ENCODE measurements around the gene PTPRH.
"Not testable (repeated sequence)": the region's sequence is repeated elsewhere in the genome, so short reads cannot be mapped to it uniquely, and the experiment has no call there.

PTPRH gene

DNA sequence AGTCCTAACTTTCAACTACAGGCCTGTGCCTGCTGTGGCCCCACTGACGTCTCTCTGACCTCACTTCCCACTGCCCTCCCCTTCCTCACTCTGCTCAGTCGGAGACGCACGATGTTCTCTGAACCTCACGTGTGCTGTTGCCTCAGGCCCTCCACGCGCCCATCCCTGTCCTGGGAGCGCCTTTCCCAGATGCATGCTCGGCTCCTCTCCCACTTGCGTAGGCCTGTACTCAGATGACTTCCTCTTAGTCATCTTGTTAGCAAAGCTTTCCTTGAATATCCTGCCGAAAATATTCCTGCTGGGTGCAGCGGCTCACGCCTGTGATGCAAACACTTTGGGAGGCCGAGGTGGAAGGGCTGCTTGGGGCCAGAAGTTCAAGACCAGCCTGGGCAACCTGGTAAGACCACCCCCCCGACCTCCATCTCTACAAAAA, 19.9 kb downstream of the PTPRH start:
- Mint-ChIP-seq H3K4me1 (ENCODE audit: low read depth) (peaks cover 5% of the 10 kb centered on the region), H3K9me3 (no peaks in the 10 kb centered on the region), H3K36me3 (ENCODE audit: low read depth) (no peaks in the 10 kb centered on the region), H3K27me3 (peaks cover 14% of the 10 kb centered on the region), H3K27ac (no peak overlapping the region), H3K4me3 (no peak overlapping the region)

DNA sequence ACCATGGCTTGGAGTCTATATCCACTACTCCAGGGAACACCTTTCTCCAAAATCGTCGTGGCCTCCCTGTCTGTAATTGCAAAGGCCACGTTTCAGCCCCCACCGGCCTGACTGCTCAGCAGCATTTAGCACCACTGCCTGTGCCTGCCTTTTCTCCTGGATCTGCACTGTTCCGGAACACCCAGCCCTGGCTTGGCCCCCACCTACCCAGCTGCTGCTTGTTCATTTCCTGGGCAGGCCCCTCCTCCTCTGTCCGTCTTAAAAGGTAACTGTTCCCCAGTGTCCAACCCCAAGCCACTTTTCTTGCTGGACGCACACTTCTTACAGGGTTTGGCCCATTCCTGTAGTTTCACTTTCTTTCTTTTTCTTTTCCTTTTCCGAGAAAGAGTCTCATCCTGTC, 20.7 kb downstream of the PTPRH start:
- Mint-ChIP-seq H3K27ac (no peak overlapping the region), H3K9me3 (no peaks in the 10 kb centered on the region)

GRCh38 chr19:55186080-55186479, 23.2 kb downstream of the PTPRH start:
- Mint-ChIP-seq H3K27ac (no peak overlapping the region), H3K4me3 (no peak overlapping the region), H3K27me3 (peaks cover 31% of the 10 kb centered on the region)

More for the DNA sequence above, 20.7 kb downstream of the PTPRH start:
- H3K4me3 Mint-ChIP-seq, result no peak overlapping the region
- H3K36me3 Mint-ChIP-seq (ENCODE audit: low read depth), result no peaks in the 10 kb centered on the region
- peaks cover 5% of the 10 kb centered on the region for H3K4me1 Mint-ChIP-seq (ENCODE audit: low read depth)
- H3K27me3 Mint-ChIP-seq, result peaks cover 19% of the 10 kb centered on the region

DNA sequence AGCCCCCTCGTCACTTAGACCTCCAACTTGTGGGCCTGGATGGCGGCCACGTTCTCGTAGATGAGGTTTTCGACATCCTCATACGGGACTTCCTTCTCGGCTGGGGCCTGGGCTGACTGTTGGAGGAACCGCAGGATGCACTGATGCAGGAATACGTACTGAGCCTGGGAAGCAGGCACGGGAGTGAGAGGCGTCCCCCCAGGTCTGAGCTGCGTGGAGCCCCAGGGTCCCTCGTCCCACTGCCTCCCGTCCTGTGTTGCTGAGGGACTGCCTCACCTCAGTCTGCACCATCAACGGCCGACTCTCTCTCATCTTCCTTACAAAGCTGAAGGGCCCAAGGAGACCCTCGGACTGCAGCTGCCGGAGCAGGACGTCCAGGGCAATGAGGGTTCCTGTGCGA, 27.6 kb downstream of the PTPRH start:
- H3K4me1 Mint-ChIP-seq (ENCODE audit: low read depth), result peaks cover 19% of the 10 kb centered on the region
- H3K4me3 Mint-ChIP-seq, result no peak overlapping the region
- no peak overlapping the region for H3K27ac Mint-ChIP-seq
- no peaks in the 10 kb centered on the region for H3K36me3 Mint-ChIP-seq (ENCODE audit: low read depth)
- peaks cover 56% of the 10 kb centered on the region for H3K27me3 Mint-ChIP-seq
- H3K9me3 Mint-ChIP-seq, result no peaks in the 10 kb centered on the region

More at GRCh38 chr19:55186080-55186479, 23.2 kb downstream of the PTPRH start:
- Mint-ChIP-seq H3K36me3 (ENCODE audit: low read depth) (no peaks in the 10 kb centered on the region), H3K9me3 (no peaks in the 10 kb centered on the region), H3K4me1 (ENCODE audit: low read depth) (peaks cover 5% of the 10 kb centered on the region)

DNA sequence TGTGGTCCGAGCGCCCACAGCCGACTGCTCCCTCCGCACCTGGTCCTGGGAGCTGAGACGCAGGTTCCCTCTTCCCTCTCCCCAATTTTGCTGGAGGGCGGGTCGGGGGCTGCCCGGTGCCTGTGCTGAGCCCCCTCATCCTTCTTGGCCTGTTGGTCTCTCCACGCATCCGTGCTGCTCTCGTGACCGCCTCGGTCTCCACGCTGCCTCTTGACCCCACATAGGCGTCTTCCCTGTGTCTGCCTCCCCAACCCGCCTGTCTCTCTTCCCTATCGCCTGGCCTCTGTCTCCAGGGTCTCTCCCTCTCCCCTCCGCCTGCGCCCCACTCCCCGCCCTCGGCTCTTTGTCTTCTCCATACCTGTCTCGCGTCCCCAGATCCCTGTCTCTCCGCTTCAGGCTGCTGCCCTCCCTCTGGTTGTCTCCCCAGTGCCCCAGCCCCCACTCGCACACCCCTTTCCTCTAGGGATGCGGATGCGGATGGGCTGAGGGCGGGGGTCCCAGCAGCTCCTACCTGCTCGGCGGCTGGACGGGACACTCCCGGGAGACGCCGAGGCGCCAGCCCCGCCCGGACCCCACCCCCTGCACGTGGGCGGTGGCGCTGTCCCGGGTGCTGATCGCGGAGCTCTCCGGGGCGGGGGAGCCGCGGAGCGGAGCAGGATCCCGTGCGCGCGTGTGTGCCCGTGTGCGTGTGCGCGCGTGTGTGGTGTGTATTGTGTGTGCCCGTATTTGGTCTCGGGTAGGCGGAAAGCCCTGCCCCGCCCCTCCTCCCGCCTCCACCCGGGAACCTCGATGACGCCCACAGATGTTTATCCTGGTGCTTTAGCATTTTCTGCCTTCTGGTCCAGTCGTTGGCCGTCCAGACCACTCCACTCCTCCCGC, 29.5 kb downstream of the PTPRH start, which contains the start of gene SYT5:
SYT5 (minus strand) TSS at position 684 of the 879 bp plus-strand sequence. CDS start 1,248 bp downstream, outside the sequence.
- Mint-ChIP-seq H3K36me3 (ENCODE audit: low read depth) (no peaks in the 10 kb centered on the region), H3K27ac (peak within 1 kb of the TSS; percentile 36), H3K4me1 (ENCODE audit: low read depth) (peaks cover 19% of the 10 kb centered on the region), H3K27me3 (peaks cover 64% of the 10 kb centered on the region), H3K4me3 (peak within 1 kb of the TSS; percentile 73), H3K9me3 (no peaks in the 10 kb centered on the region)

DNA sequence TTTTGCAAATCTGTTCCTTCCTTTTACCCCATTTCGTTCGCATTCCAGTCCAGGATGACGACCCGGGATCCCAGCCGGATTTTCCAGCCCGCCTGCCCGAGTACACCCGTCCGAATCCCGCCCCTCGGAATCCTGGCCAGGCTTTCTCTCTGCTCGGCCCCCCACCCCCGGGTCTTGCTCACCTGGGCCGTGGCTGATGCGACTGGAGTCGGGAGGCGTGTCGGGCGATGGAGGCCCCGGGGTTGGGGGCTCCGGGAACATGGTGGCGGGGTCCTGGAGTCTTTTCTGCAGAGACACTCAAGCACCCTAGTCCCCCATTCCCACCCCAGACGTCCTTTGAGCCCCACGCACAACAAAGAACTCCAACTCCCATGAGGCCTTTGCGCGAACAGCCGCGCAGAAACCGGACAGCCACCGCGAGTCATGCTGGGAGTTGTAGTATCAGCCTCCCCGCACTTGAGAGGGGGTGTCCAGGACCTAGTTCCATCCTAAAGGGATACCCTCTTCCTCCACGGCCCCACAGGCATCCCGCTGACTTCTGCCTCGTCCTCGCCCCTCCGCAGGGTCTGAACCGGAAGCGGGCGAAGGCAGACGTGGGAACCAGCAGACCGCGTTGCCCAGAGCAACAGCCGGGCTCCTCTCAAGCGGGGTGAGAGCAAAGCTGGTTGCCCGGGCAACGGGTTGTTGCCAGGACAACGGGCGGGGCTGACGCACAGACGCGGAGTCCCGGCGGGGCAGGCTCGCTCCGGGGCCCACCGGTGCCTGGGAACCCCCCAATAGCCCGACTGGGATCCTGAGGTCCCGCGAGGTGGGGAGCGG, 30.3 kb downstream of the PTPRH start:
- Mint-ChIP-seq H3K27me3 (peaks cover 68% of the 10 kb centered on the region), H3K9me3 (no peaks in the 10 kb centered on the region), H3K27ac (peak overlapping the region; percentile 36), H3K36me3 (ENCODE audit: low read depth) (no peaks in the 10 kb centered on the region), H3K4me1 (ENCODE audit: low read depth) (peaks cover 25% of the 10 kb centered on the region), H3K4me3 (peak overlapping the region; percentile 65)

GRCh38 chr19:55176076-55176475, 33.2 kb downstream of the PTPRH start:
- peaks cover 72% of the 10 kb centered on the region for H3K27me3 Mint-ChIP-seq
- H3K9me3 Mint-ChIP-seq, result no peaks in the 10 kb centered on the region
- no peak overlapping the region for H3K4me3 Mint-ChIP-seq
- no peaks in the 10 kb centered on the region for H3K36me3 Mint-ChIP-seq (ENCODE audit: low read depth)
- no peak overlapping the region for H3K27ac Mint-ChIP-seq
- peaks cover 29% of the 10 kb centered on the region for H3K4me1 Mint-ChIP-seq (ENCODE audit: low read depth)

- no peaks in the 10 kb centered on the region for H3K36me3 Mint-ChIP-seq (ENCODE audit: low read depth)
- no peaks in the 10 kb centered on the region for H3K9me3 Mint-ChIP-seq
- peaks cover 69% of the 10 kb centered on the region for H3K27me3 Mint-ChIP-seq
- peaks cover 24% of the 10 kb centered on the region for H3K4me1 Mint-ChIP-seq (ENCODE audit: low read depth)
- no peak overlapping the region for H3K4me3 Mint-ChIP-seq
- H3K27ac Mint-ChIP-seq, result no peak overlapping the region
Observed at GRCh38 chr19:55175117-55175867, 34.0 kb downstream of the PTPRH start.

GRCh38 chr19:55174425-55175116, 34.7 kb downstream of the PTPRH start:
- H3K4me3 Mint-ChIP-seq, result no peak overlapping the region
- peaks cover 19% of the 10 kb centered on the region for H3K4me1 Mint-ChIP-seq (ENCODE audit: low read depth)
- peaks cover 73% of the 10 kb centered on the region for H3K27me3 Mint-ChIP-seq
- H3K9me3 Mint-ChIP-seq, result no peaks in the 10 kb centered on the region
- H3K27ac Mint-ChIP-seq, result no peak overlapping the region
- H3K36me3 Mint-ChIP-seq (ENCODE audit: low read depth), result no peaks in the 10 kb centered on the region

DNA sequence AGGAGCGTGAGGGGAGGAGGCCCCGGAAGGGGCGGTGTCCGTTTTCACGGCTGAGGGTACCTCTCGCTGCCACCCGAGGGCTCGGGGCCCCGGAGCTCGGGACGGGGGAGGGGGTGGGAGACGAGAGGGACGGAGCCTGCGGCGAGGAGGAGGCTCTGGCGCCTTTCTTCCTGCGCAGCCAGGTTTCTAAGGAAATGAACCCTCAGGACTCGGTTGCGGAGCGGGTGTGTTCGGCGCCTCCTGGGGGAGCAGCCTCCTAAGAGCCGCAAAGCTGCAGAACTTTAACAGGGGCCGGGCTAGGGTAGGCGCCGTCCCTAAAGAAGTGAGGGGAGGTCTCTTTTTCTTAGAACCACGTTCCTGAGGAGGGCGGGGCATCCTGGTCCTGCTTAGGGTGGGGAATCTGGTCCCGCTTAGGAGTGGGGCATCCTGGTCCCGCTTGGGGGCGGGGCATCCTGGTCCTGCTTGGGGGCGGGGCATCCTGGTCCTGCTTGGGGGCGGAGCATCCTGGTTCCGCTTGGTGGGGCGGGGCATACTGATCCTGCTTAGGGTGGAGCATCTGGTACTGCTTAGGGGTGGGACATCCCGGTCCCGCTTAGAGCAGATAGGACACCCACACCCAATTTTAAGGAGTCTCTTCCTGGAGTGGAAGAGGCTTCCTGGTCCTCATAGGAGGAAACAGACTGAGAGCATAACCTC, 35.4 kb downstream of the PTPRH start:
- Mint-ChIP-seq H3K36me3 (ENCODE audit: low read depth) (no peaks in the 10 kb centered on the region), H3K27ac (no peak overlapping the region), H3K4me3 (peak overlapping the region; percentile 53), H3K9me3 (no peaks in the 10 kb centered on the region), H3K27me3 (peaks cover 79% of the 10 kb centered on the region), H3K4me1 (ENCODE audit: low read depth) (peaks cover 13% of the 10 kb centered on the region)

DNA sequence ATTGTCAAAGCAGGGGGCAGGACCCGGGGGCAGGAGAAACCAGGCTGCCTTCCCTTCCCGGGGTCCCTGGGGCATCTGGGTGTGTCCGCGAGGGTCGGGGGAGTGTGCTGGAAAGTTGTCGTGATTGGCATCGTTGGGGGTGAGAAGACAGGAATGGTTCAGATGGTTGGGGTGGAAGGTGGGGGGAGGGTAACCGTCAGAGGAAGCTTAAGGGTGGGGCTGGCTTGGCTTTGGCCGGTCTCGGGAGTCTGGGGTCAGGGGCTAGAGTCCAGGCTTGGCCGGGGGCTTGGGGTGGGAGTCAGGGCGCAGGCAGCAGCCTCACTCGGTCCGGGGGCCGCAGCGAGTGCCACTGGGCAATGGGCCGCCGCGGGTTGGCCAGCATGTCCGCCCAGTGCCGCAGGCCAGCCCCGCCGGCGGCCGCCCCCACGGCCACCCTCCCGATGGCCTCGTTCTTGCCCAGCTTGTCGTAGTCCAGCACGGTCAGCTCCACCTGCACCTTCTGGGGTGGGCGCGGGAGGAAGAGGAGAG, 36.1 kb downstream of the PTPRH start:
- H3K4me3 Mint-ChIP-seq, result peak overlapping the region; percentile 23
- H3K36me3 Mint-ChIP-seq (ENCODE audit: low read depth), result no peaks in the 10 kb centered on the region
- peaks cover 75% of the 10 kb centered on the region for H3K27me3 Mint-ChIP-seq
- no peak overlapping the region for H3K27ac Mint-ChIP-seq
- H3K4me1 Mint-ChIP-seq (ENCODE audit: low read depth), result peaks cover 10% of the 10 kb centered on the region
- H3K9me3 Mint-ChIP-seq, result no peaks in the 10 kb centered on the region

- Mint-ChIP-seq H3K4me3 (peak overlapping the region; percentile 23), H3K9me3 (no peaks in the 10 kb centered on the region), H3K27ac (no peak overlapping the region), H3K36me3 (ENCODE audit: low read depth) (no peaks in the 10 kb centered on the region), H3K27me3 (peaks cover 74% of the 10 kb centered on the region), H3K4me1 (ENCODE audit: low read depth) (peaks cover 10% of the 10 kb centered on the region)
Observed at GRCh38 chr19:55172741-55173140, 36.6 kb downstream of the PTPRH start.

GRCh38 chr19:55172318-55172717, 37.0 kb downstream of the PTPRH start:
- not testable (repeated sequence) for H3K27ac Mint-ChIP-seq; H3K36me3 Mint-ChIP-seq (ENCODE audit: low read depth); H3K4me1 Mint-ChIP-seq (ENCODE audit: low read depth); H3K4me3 Mint-ChIP-seq; H3K9me3 Mint-ChIP-seq
- H3K27me3 Mint-ChIP-seq, result peaks cover 74% of the 10 kb centered on the region

All from stimulated activated naive CD8-positive, alpha-beta T cell treated with anti-CD3 and anti-CD28 coated beads, Interleukin-15, Interleukin-2, amounts not matched to agents 100 ng/mL and 50 ng/mL, for 24 hours (primary cell).